Aorta (tissue), 5 donors: ENCODE data around the gene ARMH2. TPM values are rescaled to one million over a fixed set of nuclear protein-coding genes. Genes with fewer than 3 reads are reported as not detected.

ENCODE experiments used
- ATAC-seq: fragments of 200-7000 bp; cut with Tn5 transposase; one replicate; pipeline ENCODE4 v1.9.1; 2022; ENCODE audit warnings: moderate library complexity; ENCODE audit not compliant: low FRiP score
- DNase-seq, 2 donors: peaks; one replicate each; pipeline ENCODE4 v3.0.0-alpha.2; 2020
- H3K27ac ChIP-seq, 2 donors: one replicate each; pipeline ENCODE4 v1.5.1; 2013; ENCODE audit warnings: low read length in 2 of 2, mild to moderate bottlenecking in 2 of 2, moderate library complexity in 2 of 2, control low read depth in 1 of 2, inconsistent platforms in 1 of 2, low read depth in 1 of 2
- H3K27me3 ChIP-seq, 2 donors: one replicate each; pipeline ENCODE4 v1.6.1; 2013; ENCODE audit warnings: control low read depth in 1 of 2, low read length in 1 of 2, mild to moderate bottlenecking in 1 of 2, moderate library complexity in 1 of 2; ENCODE audit not compliant: insufficient read depth in 2 of 2, control insufficient read depth in 1 of 2
- H3K36me3 ChIP-seq, 2 donors: one replicate each; pipeline ENCODE4 v1.6.1; 2013; ENCODE audit warnings: control low read depth in 1 of 2, low read length in 1 of 2, mild to moderate bottlenecking in 1 of 2; ENCODE audit not compliant: insufficient read depth in 2 of 2, control insufficient read depth in 1 of 2
- H3K4me1 ChIP-seq, 2 donors: one replicate each; pipeline ENCODE4 v1.6.1; 2013; ENCODE audit warnings: low read length in 2 of 2, control low read depth in 1 of 2, mild to moderate bottlenecking in 1 of 2, moderate library complexity in 1 of 2; ENCODE audit not compliant: insufficient read depth in 2 of 2, control insufficient read depth in 1 of 2
- H3K4me3 ChIP-seq, 2 donors: one replicate each; pipeline ENCODE4 v1.5.1; 2013; ENCODE audit warnings: low read length in 2 of 2, control low read depth in 1 of 2, mild to moderate bottlenecking in 1 of 2
- H3K9me3 ChIP-seq: one replicate; pipeline ENCODE4 v1.6.1; 2013; ENCODE audit warnings: mild to moderate bottlenecking, low read length; ENCODE audit not compliant: control insufficient read depth
- WGBS, 2 donors: extraction: QIAGEN DNeasy Blood & Tissue Kit; methylation state at CpG; one replicate each; pipeline ENCODE4 v1.1.7; 2013; 5-methylcytosine and 5-hydroxymethylcytosine counted together
- intact Hi-C, 2 donors: fragments of 100-400 bp; cut with DNase I; formaldehyde crosslinking; loops; one replicate each; pipeline versions ENCODE4 v1.14.2 to v1.15.0; 2022
- polyA plus RNA-seq, 2 donors: library from polyadenylated mRNA; stranded (reverse); fragments of 200-250 nt; gene quantifications; one replicate each; pipeline ENCODE4 v1.2.3, GENCODE V29; 2013
- total RNA-seq, 2 donors: library from RNA; stranded (reverse); fragmentation: NEBNext Ultra II Directional; extraction: Animal tissue kit (Norgen Biotek cat#: 25700); gene quantifications; one replicate each; pipeline ENCODE4 v1.2.1, GENCODE V29; 2021
- donor health status: healthy with polysubstance abuse.
- donor health status: Bipolar disorder and iron deficiency.
- donor health status: DM: no; HTN: no; CAD: no.
- donor health status: DM: no; HTN: no; CAD: no.
- donor health status: DM: yes; HTN: yes; CAD: no.

Gene ARMH2
- total and polyA plus RNA-seq, 4 donors, result not detected

DNA sequence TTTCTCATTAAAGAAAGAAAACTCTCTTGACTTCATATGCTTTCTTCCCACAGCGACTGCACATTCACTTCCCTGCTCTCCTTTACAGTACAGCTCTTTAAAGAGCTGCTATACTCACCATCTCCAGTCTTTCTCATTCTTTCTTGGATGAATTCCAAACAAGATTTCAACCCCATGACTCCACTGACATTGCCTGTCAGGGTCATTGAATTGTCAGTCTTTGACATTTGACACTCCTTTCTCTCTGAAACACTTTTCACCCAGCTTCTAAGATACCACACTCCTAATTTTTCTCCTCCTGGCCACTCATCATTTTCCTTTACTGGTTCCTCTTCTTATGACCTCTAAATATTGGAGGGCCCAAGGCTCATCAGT lies 811 bp upstream of the ARMH2 start:
- intact Hi-C loops, result no loop called here
- WGBS, 2 donors, result 91 to 96% methylated on average over 1 of the region's 1 CpG

DNA sequence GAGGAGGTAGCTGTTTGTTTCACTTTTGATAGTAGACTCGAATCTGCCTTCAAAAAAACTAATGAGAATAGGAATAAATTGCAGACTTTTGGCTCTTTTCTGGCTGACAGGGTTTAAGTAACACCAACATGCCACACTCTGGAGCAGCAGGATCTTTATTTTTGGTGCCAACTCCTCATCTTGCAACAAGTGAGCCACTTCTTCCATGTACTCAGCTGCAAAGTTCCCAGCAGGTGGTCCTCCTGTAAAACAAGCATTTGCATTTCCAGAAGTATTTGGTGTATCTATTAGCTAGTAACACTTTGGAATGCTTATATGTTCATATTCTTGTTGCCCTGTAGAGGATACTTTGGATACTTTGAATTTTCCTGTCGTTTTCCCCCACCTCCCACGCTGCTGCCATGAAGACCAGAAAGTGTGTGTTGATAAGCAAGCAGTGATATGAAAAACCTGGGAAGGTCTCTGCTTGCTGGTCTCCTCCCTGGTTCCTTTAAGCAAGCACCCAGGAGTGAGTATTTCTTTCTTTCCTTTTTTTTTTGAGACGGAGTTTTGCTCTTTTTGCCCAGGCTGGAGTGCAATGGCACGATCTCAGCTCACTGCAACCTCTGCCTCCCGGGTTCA lies 1.0 kb downstream of the ARMH2 start:
- Histone ChIP-seq H3K4me3 (no peak overlapping the region), H3K36me3 (no peaks in the 10 kb centered on the region), H3K4me1 (no peaks in the 10 kb centered on the region), H3K27me3 (no peaks in the 10 kb centered on the region), H3K9me3 (peaks cover 1% of the 10 kb centered on the region), H3K27ac (no peak overlapping the region)
- DNase-seq (no peak), ATAC-seq (no peak)
- intact Hi-C loops, result no loop called here
- 59 to 66% methylated on average over 6 of the region's 6 CpGs for WGBS, 2 donors

More for the DNA sequence above, 811 bp upstream of the ARMH2 start:
- DNase-seq (no peak), ATAC-seq (no peak)
- Histone ChIP-seq H3K36me3 (no peaks in the 10 kb centered on the region), H3K27me3 (no peaks in the 10 kb centered on the region), H3K4me1 (no peaks in the 10 kb centered on the region), H3K4me3 (no peak overlapping the region), H3K9me3 (peaks cover 1% of the 10 kb centered on the region), H3K27ac (no peak overlapping the region)

DNA sequence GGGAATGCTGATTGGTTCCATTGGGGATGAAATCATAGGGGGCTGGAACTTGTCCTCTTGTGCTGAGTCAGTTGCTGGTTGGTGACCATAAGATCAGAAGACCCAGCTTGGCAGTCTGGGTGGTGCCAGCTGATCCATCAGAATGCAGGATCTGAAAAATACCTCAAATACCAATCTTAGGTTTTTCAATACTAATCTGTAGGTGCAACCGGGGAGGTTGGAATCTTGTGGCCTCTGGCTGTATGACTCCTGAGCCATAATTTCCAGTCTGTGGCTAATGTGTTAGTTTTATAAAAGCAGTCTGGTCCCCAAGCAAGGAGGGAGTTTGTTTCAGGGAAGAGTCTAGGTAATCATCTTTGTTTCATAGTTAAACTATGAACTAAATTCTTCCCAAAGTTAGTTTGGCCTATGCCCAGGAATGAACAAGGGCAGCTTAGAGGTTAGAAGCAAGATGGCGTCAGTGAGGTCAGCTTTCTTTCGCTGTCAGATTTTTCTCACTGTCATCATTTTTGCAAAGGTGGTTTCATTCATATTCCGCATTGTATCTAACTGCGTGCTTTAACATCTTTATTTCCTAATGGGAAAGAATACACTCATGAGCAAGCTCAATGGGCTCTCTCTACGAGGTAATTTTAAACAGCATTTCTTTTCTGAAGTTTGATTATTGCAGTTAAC lies 2.0 kb downstream of the ARMH2 start:
- DNase-seq (no peak), ATAC-seq (no peak)
- peaks cover 1% of the 10 kb centered on the region for H3K9me3 ChIP-seq
- H3K27me3 ChIP-seq, result no peaks in the 10 kb centered on the region
- H3K4me3 ChIP-seq, result no peak overlapping the region
- WGBS, 2 donors, result 95 to 96% methylated on average over 6 of the region's 6 CpGs
- H3K36me3 ChIP-seq, result no peaks in the 10 kb centered on the region
- no peaks in the 10 kb centered on the region for H3K4me1 ChIP-seq
- no peak overlapping the region for H3K27ac ChIP-seq
- intact Hi-C loops, result no loop called here

DNA sequence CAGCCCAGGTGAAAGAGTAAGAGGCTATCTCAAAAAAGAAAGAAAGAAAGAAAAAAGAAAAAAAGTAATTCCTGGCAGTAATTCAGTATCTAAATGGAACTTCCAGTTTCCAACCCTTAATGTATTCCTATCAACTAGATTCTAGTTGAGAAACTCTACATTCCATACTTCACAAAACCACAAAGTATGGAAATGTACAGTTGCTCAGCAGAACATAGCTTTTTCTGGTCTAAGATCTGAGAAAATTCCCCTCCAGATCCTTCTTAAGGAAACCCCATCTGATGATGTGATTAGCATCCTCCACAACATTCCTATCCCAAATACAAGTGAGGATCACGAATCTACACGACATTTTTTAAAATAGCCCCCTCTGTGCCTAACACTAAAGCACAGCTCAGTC lies 3.6 kb downstream of the ARMH2 start:
- 81 to 85% methylated on average over 2 of the region's 2 CpGs for WGBS, 2 donors
- Histone ChIP-seq H3K9me3 (peaks cover 1% of the 10 kb centered on the region), H3K4me3 (no peak overlapping the region), H3K36me3 (no peaks in the 10 kb centered on the region), H3K4me1 (no peaks in the 10 kb centered on the region), H3K27ac (no peak overlapping the region), H3K27me3 (no peaks in the 10 kb centered on the region)
- ATAC-seq, result no peak
- no peak for DNase-seq
- intact Hi-C loops, result no loop called here

DNA sequence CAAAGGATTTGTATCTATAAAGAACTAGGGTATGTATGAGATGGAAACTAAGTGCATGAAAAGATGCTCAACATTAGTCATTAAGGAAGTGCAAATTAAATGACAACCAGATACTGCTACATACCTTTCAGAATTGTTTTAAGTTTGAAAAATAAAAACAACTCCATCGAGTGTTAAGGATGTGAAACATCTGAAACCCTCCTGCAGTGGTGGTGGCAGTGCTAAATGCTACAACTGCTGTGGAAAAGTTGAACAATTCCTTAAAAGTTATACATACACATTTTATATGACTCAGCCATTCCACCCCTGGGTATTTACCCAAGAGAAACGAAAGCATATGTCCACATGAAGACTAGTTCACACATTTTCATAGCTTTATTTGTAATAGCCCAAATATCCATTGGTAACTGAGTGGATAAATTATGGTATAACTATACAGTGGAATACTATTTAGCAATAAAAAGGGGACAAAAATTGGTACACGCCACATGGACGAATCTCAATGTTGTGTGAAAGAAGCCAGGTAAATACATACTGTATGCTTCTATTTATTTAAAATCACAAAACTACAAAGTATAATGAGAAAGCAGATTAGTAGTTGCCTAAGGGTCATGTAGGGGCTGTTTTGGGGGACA lies 10.6 kb downstream of the ARMH2 start:
- intact Hi-C loops, result no loop called here
- Histone ChIP-seq H3K4me3 (no peak overlapping the region), H3K27me3 (no peaks in the 10 kb centered on the region), H3K9me3 (no peaks in the 10 kb centered on the region), H3K27ac (no peak overlapping the region), H3K4me1 (no peaks in the 10 kb centered on the region), H3K36me3 (no peaks in the 10 kb centered on the region)
- DNase-seq (no peak), ATAC-seq (no peak)
- WGBS, 2 donors, result 89 to 93% methylated on average over 4 of the region's 4 CpGs

DNA sequence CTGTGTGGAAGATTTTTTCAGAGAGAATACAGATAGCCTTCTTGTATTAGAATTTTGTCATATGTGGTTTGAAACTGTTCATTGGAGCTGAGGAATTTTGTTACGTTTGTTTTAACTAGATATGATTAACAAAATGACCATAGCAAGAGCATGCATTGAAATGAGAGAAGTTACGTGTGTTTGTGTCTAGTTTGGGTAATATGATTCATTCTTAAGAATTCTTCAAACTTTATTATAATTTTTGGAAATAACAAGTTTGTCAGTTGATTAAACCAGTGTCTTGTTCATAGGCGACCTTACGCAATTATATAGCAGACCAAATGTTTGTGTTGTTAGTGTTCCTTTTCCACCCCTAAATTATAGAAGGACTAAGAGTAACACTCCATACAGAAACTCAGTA lies 18.5 kb downstream of the ARMH2 start:
- 89 to 93% methylated on average over 4 of the region's 4 CpGs for WGBS, 2 donors
- Histone ChIP-seq H3K9me3 (no peaks in the 10 kb centered on the region), H3K27ac (no peak overlapping the region), H3K27me3 (no peaks in the 10 kb centered on the region), H3K4me3 (no peak overlapping the region), H3K4me1 (no peaks in the 10 kb centered on the region), H3K36me3 (no peaks in the 10 kb centered on the region)
- intact Hi-C loops, result no loop called here
- ATAC-seq (no peak), DNase-seq (no peak)

DNA sequence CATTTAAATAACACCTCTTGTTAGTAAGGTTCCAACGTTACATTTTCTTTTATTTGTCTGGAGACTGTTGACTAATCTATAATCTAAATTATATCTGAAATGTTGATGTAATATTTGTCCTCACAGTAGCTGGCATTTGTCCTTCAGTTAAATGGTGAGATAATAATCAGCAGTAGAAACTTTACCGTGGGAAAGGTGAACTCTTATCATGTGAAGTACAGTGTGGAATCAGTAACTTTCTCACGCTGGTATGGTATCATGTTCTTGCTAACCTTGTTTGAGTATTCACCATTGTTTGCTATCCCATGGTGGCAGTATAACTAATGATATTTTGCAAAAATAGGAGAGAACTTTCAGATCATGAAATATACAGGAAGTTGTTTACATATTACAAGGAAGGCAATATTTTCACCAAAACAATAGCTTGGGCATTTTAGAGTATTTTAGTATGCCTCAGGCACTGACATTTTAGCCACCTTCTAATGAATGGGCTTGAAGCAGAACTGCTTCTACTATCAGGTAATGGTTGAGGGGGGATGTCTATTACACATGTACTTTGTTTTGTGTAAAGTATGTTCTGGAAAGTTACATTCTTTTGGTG lies 19.2 kb downstream of the ARMH2 start:
- H3K27ac ChIP-seq, result no peak overlapping the region
- ATAC-seq (no peak), DNase-seq (no peak)
- no peaks in the 10 kb centered on the region for H3K27me3 ChIP-seq
- WGBS, 2 donors, result 51 to 61% methylated on average over 3 of the region's 3 CpGs
- H3K4me3 ChIP-seq, result no peak overlapping the region
- no peaks in the 10 kb centered on the region for H3K9me3 ChIP-seq
- H3K4me1 ChIP-seq, result no peaks in the 10 kb centered on the region
- H3K36me3 ChIP-seq, result no peaks in the 10 kb centered on the region
- intact Hi-C loops, result no loop called here

DNA sequence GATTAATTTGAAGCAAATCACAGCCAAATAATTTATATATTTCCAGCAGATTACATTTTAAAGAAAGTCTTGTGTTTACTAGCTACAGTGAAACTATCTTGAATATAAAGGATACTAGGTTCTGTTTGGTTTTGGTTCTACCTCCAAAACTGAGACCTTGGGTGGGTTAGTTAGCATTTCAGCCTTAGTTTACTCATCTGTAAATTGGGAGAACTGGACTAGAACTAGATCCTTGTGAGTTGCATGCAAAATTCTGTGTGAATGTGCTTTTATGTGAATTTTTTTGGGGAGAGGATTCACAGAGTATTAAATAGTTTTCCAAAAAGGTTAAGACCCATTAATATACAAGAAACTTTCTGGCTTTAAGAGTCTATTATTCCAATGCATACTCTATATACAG lies 19.8 kb downstream of the ARMH2 start:
- no peaks in the 10 kb centered on the region for H3K9me3 ChIP-seq
- H3K27me3 ChIP-seq, result no peaks in the 10 kb centered on the region
- no peak for ATAC-seq
- intact Hi-C loops, result no loop called here
- H3K4me1 ChIP-seq, result no peaks in the 10 kb centered on the region
- H3K27ac ChIP-seq, result no peak overlapping the region
- no peak for DNase-seq
- H3K4me3 ChIP-seq, result no peak overlapping the region
- no peaks in the 10 kb centered on the region for H3K36me3 ChIP-seq

DNA sequence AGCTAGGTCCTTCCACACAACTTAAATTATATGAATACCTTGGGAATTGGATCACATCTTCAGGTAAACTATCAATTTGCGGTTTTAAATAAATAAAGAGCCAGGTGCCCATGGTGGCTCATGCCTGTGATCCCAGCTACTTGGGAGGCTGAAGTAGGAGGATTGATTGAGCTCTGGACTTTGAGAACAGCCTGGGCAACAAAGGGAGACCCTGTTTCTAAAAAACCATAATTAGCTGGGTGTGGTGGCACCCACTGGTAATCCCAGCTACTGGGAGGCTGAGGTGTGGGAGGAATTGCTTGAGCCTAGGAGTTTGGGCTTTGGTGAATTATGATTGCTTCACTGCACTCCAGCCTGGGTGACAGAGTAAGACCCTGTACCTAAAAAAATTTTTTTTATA lies 20.6 kb downstream of the ARMH2 start:
- H3K27ac ChIP-seq, result no peak overlapping the region
- H3K9me3 ChIP-seq, result no peaks in the 10 kb centered on the region
- DNase-seq (no peak), ATAC-seq (no peak)
- H3K36me3 ChIP-seq, result no peaks in the 10 kb centered on the region
- H3K27me3 ChIP-seq, result no peaks in the 10 kb centered on the region
- no peaks in the 10 kb centered on the region for H3K4me1 ChIP-seq
- WGBS, 2 donors, result 58 to 95% methylated on average over 1 of the region's 1 CpG
- intact Hi-C loops, result no loop called here
- H3K4me3 ChIP-seq, result no peak overlapping the region
